Fibroblast of upper back skin (primary cell): ENCODE data around the gene APC.
"Not testable (repeated sequence)": the region's sequence is repeated elsewhere in the genome, so short reads cannot be mapped to it uniquely, and the experiment has no call there.

Experiments used
- DNase-seq: peaks from one replicate; pipeline ENCODE4 v3.0.0-alpha.2; 2013

Gene APC

GRCh38 chr5:112737463-112738190, at the start of gene APC:
TSS of gene APC (plus strand) at chr5:112737885. CDS start at chr5:112754891, 17,006 bp downstream.
- DNase-seq = peak; percentile 91

GRCh38 chr5:112689155-112689909, 48.4 kb upstream of the APC start:
- DNase-seq = peak; percentile 93

DNA sequence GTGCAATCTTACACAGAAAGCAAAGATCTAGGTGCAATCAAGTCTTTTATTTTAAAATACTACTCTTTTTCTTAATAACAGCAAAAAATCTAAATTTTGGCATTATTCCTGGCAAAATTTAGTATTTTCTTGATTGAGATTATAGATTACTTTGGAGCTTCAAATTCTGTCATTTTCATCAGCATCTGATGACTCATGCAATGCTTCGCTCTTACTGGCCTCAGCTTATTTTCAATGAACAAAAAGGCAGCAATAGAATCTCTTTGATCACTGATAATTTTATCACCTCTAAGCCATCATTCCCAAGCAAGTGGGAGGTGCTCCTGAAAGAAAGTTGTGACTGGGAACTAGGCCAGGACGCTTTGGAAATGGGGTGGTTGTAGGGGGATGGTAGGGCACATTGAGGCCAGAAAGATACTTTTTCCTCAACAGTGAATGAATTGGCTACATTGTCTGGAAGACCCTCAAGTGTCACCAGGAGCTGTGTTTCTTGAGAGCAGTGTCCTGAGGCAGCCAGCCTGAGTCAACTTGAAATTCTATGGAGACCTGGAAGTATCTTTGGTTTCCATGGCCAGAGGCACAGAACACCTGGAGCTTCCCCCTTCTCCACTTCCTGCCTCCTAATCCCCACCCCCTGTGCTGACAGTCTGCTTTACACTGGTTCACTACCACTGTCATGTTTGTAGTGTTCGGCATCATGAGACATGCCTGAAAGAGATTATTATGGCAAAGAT, 46.9 kb upstream of the APC start:
- no peak for DNase-seq

GRCh38 chr5:112691339-112691680, 46.4 kb upstream of the APC start:
- DNase-seq = no peak

DNA sequence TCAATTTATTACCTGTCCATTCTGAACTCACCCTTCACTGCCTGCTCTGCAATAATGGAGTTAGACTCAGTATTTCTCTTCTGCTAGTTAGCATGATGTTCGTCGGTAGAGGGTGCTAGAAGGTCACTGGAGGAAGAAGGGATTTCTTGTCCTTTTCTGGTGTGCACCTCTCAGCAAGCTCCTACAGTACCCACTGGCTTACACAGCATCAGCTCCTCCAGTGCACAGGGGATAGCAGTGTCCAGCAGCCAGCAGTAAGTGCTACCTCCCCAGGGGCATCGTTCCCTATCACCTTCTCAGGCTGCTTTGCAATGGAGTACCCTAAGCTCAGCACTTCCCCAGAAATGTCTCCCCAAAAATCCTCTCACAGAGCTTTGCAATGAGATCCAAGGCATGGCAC, 45.9 kb upstream of the APC start:
- no peak for DNase-seq

- no peak for DNase-seq
Observed at GRCh38 chr5:112692472-112692871, 45.2 kb upstream of the APC start.

- no peak for DNase-seq
Observed at GRCh38 chr5:112693301-112693700, 44.4 kb upstream of the APC start.

- peak; percentile 86 for DNase-seq
Observed at GRCh38 chr5:112694853-112695709, 42.6 kb upstream of the APC start.

DNA sequence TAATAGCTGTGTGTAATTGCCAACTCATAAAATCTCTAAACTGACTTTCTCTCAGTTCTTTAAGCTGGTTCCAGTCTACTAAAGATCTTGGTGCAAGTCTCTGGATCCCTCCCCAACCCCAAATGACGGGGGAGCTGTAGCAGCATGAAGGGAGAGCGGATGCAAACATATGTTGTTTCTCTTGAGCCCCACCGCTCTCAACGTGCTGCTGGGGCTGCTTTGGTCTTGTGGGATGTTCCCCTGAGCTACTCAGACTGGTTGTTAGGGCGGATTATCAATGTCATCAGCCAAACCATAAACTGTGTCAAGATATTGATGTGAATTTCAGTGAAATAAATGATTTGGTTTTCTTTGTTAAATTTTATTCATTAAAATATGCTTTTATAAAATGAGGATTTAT, 40.9 kb upstream of the APC start:
- no peak for DNase-seq

DNA sequence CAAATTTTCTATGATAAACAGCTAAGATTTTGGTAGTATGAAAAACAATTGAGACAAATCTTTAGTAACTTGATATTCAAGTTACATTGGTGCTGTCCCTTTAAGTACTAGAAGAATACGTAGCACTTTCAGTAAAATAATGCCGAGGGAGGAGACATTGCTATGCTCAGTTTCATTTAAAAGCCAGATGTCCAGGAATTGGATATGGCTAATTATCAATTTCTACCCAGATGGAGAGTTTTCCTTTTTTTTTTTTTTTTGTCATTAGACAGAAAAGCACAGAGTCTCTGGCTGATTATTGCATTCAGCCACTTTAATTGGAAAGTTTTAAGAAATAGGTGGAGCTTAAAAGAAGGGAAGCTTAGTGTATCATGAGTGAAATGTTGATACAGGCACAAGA, 40.4 kb upstream of the APC start:
- no peak for DNase-seq

GRCh38 chr5:112697833-112698232, 39.9 kb upstream of the APC start:
- no peak for DNase-seq

GRCh38 chr5:112703866-112704820, 33.5 kb upstream of the APC start:
- peak; percentile 70 for DNase-seq

GRCh38 chr5:112706446-112707016, 31.2 kb upstream of the APC start:
- no peak for DNase-seq

DNA sequence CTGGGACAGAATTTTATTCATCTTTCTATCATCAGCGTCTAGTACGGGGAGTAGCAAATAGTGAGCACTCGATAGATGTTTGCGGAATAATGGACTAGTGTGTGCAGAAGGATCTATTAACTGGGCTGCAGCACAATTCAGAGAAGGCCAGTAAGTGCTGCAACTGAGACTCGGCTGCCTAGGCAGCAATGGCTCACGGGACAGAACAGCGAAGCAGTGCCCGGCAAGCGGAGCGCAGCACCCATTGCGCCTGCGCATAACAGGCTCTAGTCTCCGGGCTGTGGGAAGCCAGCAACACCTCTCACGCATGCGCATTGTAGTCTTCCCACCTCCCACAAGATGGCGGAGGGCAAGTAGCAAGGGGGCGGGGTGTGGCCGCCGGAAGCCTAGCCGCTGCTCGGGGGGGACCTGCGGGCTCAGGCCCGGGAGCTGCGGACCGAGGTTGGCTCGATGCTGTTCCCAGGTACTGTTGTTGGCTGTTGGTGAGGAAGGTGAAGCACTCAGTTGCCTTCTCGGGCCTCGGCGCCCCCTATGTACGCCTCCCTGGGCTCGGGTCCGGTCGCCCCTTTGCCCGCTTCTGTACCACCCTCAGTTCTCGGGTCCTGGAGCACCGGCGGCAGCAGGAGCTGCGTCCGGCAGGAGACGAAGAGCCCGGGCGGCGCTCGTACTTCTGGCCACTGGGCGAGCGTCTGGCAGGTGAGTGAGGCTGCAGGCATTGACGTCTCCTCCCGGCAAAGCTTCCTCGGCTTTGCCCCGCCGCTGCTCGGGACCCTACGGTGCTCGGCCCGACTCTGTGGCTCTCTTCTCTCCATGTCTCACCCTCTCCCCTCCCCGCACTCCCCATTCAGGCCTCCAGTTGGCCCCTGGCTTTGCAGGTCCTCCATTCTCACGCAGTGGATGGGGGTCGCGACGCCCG, 30.2 kb upstream of the APC start:
- DNase-seq = peak; percentile 99

DNA sequence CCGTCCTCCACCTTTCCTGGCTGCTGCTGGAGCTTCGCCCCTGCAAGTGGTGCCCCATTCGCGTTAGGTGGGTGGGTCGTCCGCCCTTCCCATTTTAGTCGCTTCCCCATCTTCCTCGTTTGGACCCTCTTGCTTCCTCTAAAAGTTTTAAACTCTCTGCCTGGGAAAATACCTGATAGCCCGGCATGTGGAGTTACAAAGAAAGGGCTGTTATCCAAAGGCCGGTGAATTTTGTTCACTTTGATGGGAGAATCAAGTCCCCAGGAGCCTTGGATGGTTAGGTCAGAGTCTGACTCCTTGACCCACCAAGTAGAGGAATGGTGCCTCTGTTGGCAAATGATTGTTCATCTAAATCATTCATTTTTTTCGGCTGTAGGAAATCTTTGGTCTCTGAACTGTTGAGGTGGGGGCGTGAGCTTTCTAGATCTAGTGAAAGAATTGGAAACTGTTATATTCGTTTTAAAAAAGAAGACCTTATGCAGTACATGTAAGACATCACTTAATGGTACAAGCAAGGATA, 29.5 kb upstream of the APC start:
- no peak for DNase-seq

- DNase-seq = peak; percentile 34
Observed at GRCh38 chr5:112709416-112709815, 28.3 kb upstream of the APC start.

GRCh38 chr5:112710896-112711295, 26.8 kb upstream of the APC start:
- DNase-seq = no peak

- no peak for DNase-seq
Observed at GRCh38 chr5:112711436-112711835, 26.2 kb upstream of the APC start.

GRCh38 chr5:112713206-112713605, 24.5 kb upstream of the APC start:
- DNase-seq = no peak

GRCh38 chr5:112716895-112717294, 20.8 kb upstream of the APC start:
- not testable (repeated sequence) for DNase-seq
